NB4 (cell line): Measurements from ENCODE around the gene NTM.

ENCODE experiments used
- DNase-seq: peaks from one replicate; pipeline ENCODE4 v3.0.0; 2010; ENCODE audit warnings: low read depth
- H3K4me3 ChIP-seq: one replicate; pipeline ENCODE4 v1.5.1; 2011; ENCODE audit warnings: mild to moderate bottlenecking, low read depth, low read length, moderate library complexity
- CTCF ChIP-seq: IDR thresholded peaks from one replicate; pipeline ENCODE4 v1.5.1; 2012; ENCODE audit warnings: low read depth, low read length
- MAX ChIP-seq: IDR thresholded peaks from 2 replicates; pipeline ENCODE4 v1.6.1; 2011; ENCODE audit warnings: low read depth, low read length
- MYC ChIP-seq: IDR thresholded peaks from 2 replicates; pipeline ENCODE4 v1.6.1; 2011; ENCODE audit warnings: low read depth, low read length
- POLR2A ChIP-seq: IDR thresholded peaks from 2 replicates; pipeline ENCODE4 v1.6.1; 2011; ENCODE audit warnings: mild to moderate bottlenecking; ENCODE audit not compliant: insufficient read length; ENCODE audit errors: extremely low read depth

The NTM gene

GRCh38 chr11:131600628-131601027 lies 230.2 kb downstream of the NTM start:
- DNase-seq = no peak
- no peak overlapping the region for H3K4me3 ChIP-seq
- TF ChIP-seq MYC (no peak), MAX (no peak), POLR2A (no peak), CTCF (no peak)

- DNase-seq = no peak
Measured at GRCh38 chr11:131601586-131601985, 231.2 kb downstream of the NTM start.

GRCh38 chr11:131602431-131602830 lies 232.0 kb downstream of the NTM start:
- TF ChIP-seq MYC (no peak), MAX (no peak), POLR2A (no peak), CTCF (no peak)
- no peak for DNase-seq
- H3K4me3 ChIP-seq = no peak overlapping the region

More at GRCh38 chr11:131601586-131601985, 231.2 kb downstream of the NTM start:
- TF ChIP-seq MAX (no peak), POLR2A (no peak), CTCF (no peak), MYC (no peak)
- H3K4me3 ChIP-seq = no peak overlapping the region

GRCh38 chr11:131606811-131607335 lies 236.5 kb downstream of the NTM start:
- no peak overlapping the region for H3K4me3 ChIP-seq
- no peak for TF ChIP-seq CTCF
- no peak for TF ChIP-seq MYC
- TF ChIP-seq MAX = no peak
- TF ChIP-seq POLR2A = no peak
- no peak for DNase-seq

GRCh38 chr11:131609337-131609736 lies 238.9 kb downstream of the NTM start:
- no peak overlapping the region for H3K4me3 ChIP-seq
- no peak for DNase-seq
- TF ChIP-seq POLR2A (no peak), CTCF (no peak), MAX (no peak), MYC (no peak)
